Endothelial cell of umbilical vein (primary cell): ENCODE measurements around the gene SLC22A3. TPM values are rescaled to one million over a fixed set of nuclear protein-coding genes. Genes with fewer than 3 reads are reported as not detected.

Experiments used
- BruUV-seq: library from RNA; stranded (reverse); fragments of 400-500 nt; replicated peaks from 2 replicates; lab custom pipeline; 2021; lab: Mats Ljungman, UMichigan
- CTCF ChIA-PET: fragments of 300-600, 350-600 bp; sonication (Branson Sonifier 250); formaldehyde crosslinking; loops from one replicate; lab custom pipeline; 2021; ENCODE audit warnings: antibody characterized with exemption, inconsistent platforms; lab: Charles Lee
- POLR2A ChIA-PET: fragments of 300-600, 350-600 bp; sonication (Branson Sonifier 250); formaldehyde crosslinking; loops from one replicate; lab custom pipeline; 2021; ENCODE audit warnings: antibody characterized with exemption, inconsistent platforms; lab: Charles Lee
- DNase-seq: peaks from one replicate; pipeline ENCODE4 v3.0.0-alpha.2; 2011; ENCODE audit warnings: low read depth, low spot score
- FAIRE-seq: peaks from 2 replicates; lab custom pipeline; 2011; peaks lifted over from hg19 to GRCh38; lab: Jason Lieb, UNC
- H2AFZ ChIP-seq: 2 replicates; pipeline ENCODE4 v1.6.0; 2012; ENCODE audit warnings: low read depth, low read length, control low read depth, inconsistent platforms
- H3K27ac ChIP-seq: 2 replicates; pipeline ENCODE4 v1.5.1; 2011; ENCODE audit warnings: low read depth, mild to moderate bottlenecking, control low read depth, low read length, moderate library complexity; ENCODE audit not compliant: insufficient read depth
- H3K27me3 ChIP-seq, 2 experiments: 2 replicates each; pipeline versions ENCODE4 v1.6.0 to v1.6.1; 2011; ENCODE audit warnings: low read length in 2 of 2, mixed read lengths in 1 of 2; ENCODE audit not compliant: control insufficient read depth in 2 of 2, insufficient read depth in 2 of 2
- H3K36me3 ChIP-seq, 2 experiments: 2 replicates in 1 of 2; 3 replicates in 1 of 2; pipeline ENCODE4 v1.5.1; 2011; ENCODE audit warnings: low read length in 2 of 2, mild to moderate bottlenecking in 1 of 2, moderate library complexity in 1 of 2; ENCODE audit not compliant: control insufficient read depth in 2 of 2, insufficient read depth in 2 of 2; ENCODE audit errors: extremely low read depth in 1 of 2
- H3K4me1 ChIP-seq: 3 replicates; pipeline ENCODE4 v1.5.1; 2011; ENCODE audit warnings: mild to moderate bottlenecking, low read length; ENCODE audit not compliant: control insufficient read depth, insufficient read depth; ENCODE audit errors: extremely low read depth
- H3K4me2 ChIP-seq: 2 replicates; pipeline ENCODE4 v1.6.1; 2011; ENCODE audit warnings: low read length, control low read depth, mixed read lengths; ENCODE audit not compliant: insufficient read depth
- H3K4me3 ChIP-seq, 3 experiments: fragments of 200-600 bp in 1 of 3; sonication (generic), shearing (Covaris generic) in 1 of 3; replicated peaks in 1 of 3; 2 replicates each; pipeline ENCODE4 v1.5.1; 2011 to 2016; ENCODE audit warnings: control low read depth in 3 of 3, low read length in 3 of 3, mild to moderate bottlenecking in 2 of 3, inconsistent platforms in 1 of 3, low read depth in 1 of 3, moderate library complexity in 1 of 3; ENCODE audit not compliant: insufficient read depth in 1 of 3
- H3K79me2 ChIP-seq: 2 replicates; pipeline ENCODE4 v1.6.0; 2012; ENCODE audit warnings: low read length, inconsistent platforms; ENCODE audit not compliant: control insufficient read depth, insufficient read depth
- H3K9ac ChIP-seq: replicated peaks from 2 replicates; pipeline ENCODE3; 2011; ENCODE audit warnings: low read length, control low read depth; ENCODE audit not compliant: insufficient read depth; ENCODE audit errors: extremely low read depth
- H3K9me1 ChIP-seq: replicated peaks from 3 replicates; pipeline ENCODE4 v1.6.0; 2011; ENCODE audit warnings: mild to moderate bottlenecking, low read length; ENCODE audit not compliant: control insufficient read depth, insufficient read depth; ENCODE audit errors: extremely low read depth
- H3K9me3 ChIP-seq: replicated peaks from 2 replicates; pipeline ENCODE4 v1.5.1; 2012; ENCODE audit warnings: low read length, inconsistent platforms; ENCODE audit not compliant: control insufficient read depth, insufficient read depth
- H4K20me1 ChIP-seq: replicated peaks from 2 replicates; pipeline ENCODE3; 2011; ENCODE audit warnings: mild to moderate bottlenecking, low read length; ENCODE audit not compliant: control insufficient read depth, insufficient read depth; ENCODE audit errors: extremely low read depth
- EZH2 ChIP-seq: IDR thresholded peaks from 2 replicates; pipeline ENCODE4 v1.6.1; 2012; ENCODE audit warnings: borderline replicate concordance, low read depth, mild to moderate bottlenecking, moderate library complexity, low read length, inconsistent platforms; ENCODE audit not compliant: severe bottlenecking
- FOS ChIP-seq: IDR thresholded peaks from 2 replicates; pipeline ENCODE4 v1.6.1; 2011; ENCODE audit warnings: mild to moderate bottlenecking, low read length, moderate library complexity, borderline replicate concordance; ENCODE audit not compliant: insufficient read depth
- GATA2 ChIP-seq: IDR thresholded peaks from 2 replicates; pipeline ENCODE4 v1.7.0; 2011; ENCODE audit warnings: low read depth, mild to moderate bottlenecking, moderate library complexity, mixed read lengths, low read length; ENCODE audit not compliant: insufficient read length, insufficient read depth
- JUN ChIP-seq: IDR thresholded peaks from 2 replicates; pipeline ENCODE4 v1.6.1; 2011; ENCODE audit warnings: borderline replicate concordance, low read depth; ENCODE audit not compliant: insufficient read length, insufficient read depth
- MYC ChIP-seq: IDR thresholded peaks from one replicate; pipeline ENCODE4 v1.6.1; 2011; ENCODE audit warnings: mild to moderate bottlenecking, low read depth, low read length
- POLR2A ChIP-seq: IDR thresholded peaks from 2 replicates; pipeline ENCODE4 v1.6.1; 2012; ENCODE audit warnings: low read depth, mild to moderate bottlenecking, control low read depth, low read length
- POLR2AphosphoS5 ChIP-seq: IDR thresholded peaks from 2 replicates; pipeline ENCODE4 v1.6.1; 2012; ENCODE audit warnings: low read depth, mild to moderate bottlenecking, control low read depth, low read length, moderate library complexity; ENCODE audit not compliant: insufficient read depth
- dilution Hi-C: fragments of 300-500 bp; cut with MboI; formaldehyde crosslinking; loops from one replicate; pipeline ENCODE4 v1.15.0; 2019; ENCODE audit warnings: low sequenced_read_pairs; ENCODE audit not compliant: extremely low pct_ligation_motif_present
- intact Hi-C: fragments of 100-400 bp; cut with micrococcal nuclease; formaldehyde crosslinking; loops from one replicate; pipeline ENCODE4 v1.10.0; 2022
- polyA plus RNA-seq, 4 experiments: library from polyadenylated mRNA; depleted of rRNA in 3 of 4; stranded (reverse) in 3 of 4; unstranded in 1 of 4; fragments of >200 nt; gene quantifications; 2 replicates each; pipeline versions ENCODE4 v1.2.1 to v1.2.3, GENCODE V29; 2011 to 2012; ENCODE audit warnings: missing spikeins in 1 of 4
- total RNA-seq: library from RNA; stranded (reverse); gene quantifications from 2 replicates; pipeline ENCODE4 v1.2.3, GENCODE V29; 2021
- TF ChIP-seq, protein P1 (sequence below), 2 donors: IDR thresholded peaks; 1 replicate in 1 of 2; 2 replicates in 1 of 2; pipeline ENCODE4 v1.5.1; 2011; ENCODE audit warnings: low read length in 2 of 2, mild to moderate bottlenecking in 2 of 2, moderate library complexity in 2 of 2, control low read depth in 1 of 2, inconsistent platforms in 1 of 2, low read depth in 1 of 2; ENCODE audit not compliant: insufficient read depth in 1 of 2; ENCODE audit errors: extremely low read depth in 1 of 2
- TF ChIP-seq, protein P2 (sequence below): IDR thresholded peaks from 2 replicates; pipeline ENCODE4 v1.6.1; 2011; ENCODE audit not compliant: insufficient read depth, insufficient read length

Gene SLC22A3
- total and polyA plus RNA-seq, 2 donors (not counting 3 experiments of a cell fraction or from before 2014, with no cell fraction given): not detected

- BruUV-seq: no TSS peak
- intact Hi-C loops: no loop called here
- H3K36me3 ChIP-seq: no peaks in the 10 kb centered on the region
- no peaks in the 10 kb centered on the region for H4K20me1 ChIP-seq
- no peak for FAIRE-seq
- no peaks in the 10 kb centered on the region for H3K4me1 ChIP-seq
- H3K9me1 ChIP-seq: no peaks in the 10 kb centered on the region
- H3K27me3 ChIP-seq: no peaks in the 10 kb centered on the region
- TF ChIP-seq FOS (no peak), JUN (no peak), POLR2AphosphoS5 (no peak), MYC (no peak), GATA2 (no peak), EZH2 (no peak), POLR2A (no peak)
- TF ChIP-seq, protein P1, sequence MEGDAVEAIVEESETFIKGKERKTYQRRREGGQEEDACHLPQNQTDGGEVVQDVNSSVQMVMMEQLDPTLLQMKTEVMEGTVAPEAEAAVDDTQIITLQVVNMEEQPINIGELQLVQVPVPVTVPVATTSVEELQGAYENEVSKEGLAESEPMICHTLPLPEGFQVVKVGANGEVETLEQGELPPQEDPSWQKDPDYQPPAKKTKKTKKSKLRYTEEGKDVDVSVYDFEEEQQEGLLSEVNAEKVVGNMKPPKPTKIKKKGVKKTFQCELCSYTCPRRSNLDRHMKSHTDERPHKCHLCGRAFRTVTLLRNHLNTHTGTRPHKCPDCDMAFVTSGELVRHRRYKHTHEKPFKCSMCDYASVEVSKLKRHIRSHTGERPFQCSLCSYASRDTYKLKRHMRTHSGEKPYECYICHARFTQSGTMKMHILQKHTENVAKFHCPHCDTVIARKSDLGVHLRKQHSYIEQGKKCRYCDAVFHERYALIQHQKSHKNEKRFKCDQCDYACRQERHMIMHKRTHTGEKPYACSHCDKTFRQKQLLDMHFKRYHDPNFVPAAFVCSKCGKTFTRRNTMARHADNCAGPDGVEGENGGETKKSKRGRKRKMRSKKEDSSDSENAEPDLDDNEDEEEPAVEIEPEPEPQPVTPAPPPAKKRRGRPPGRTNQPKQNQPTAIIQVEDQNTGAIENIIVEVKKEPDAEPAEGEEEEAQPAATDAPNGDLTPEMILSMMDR (IDR thresholded peaks at IDR 0.05; ENCODE audit: extremely low read depth in 1 of 2, insufficient read depth in 1 of 2, low read depth in 1 of 2, low read length in 2 of 2): no peak
- TF ChIP-seq, protein P2, sequence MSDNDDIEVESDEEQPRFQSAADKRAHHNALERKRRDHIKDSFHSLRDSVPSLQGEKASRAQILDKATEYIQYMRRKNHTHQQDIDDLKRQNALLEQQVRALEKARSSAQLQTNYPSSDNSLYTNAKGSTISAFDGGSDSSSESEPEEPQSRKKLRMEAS: no peak
- no peak overlapping the region for H2AFZ ChIP-seq
- ChIA-PET POLR2A (no interaction called here), CTCF (no interaction called here)
- no peak overlapping the region for H3K27ac ChIP-seq
- H3K79me2 ChIP-seq: no peaks in the 10 kb centered on the region
- no peak overlapping the region for H3K4me2 ChIP-seq
- DNase-seq: no peak
- no peaks in the 10 kb centered on the region for H3K9me3 ChIP-seq
- no peak overlapping the region for H3K4me3 ChIP-seq
- no peak overlapping the region for H3K9ac ChIP-seq
- dilution Hi-C loops: no loop called here
Measured at GRCh38 chr6:160442151-160442550, 94.0 kb downstream of the SLC22A3 start.
